AG10803 (cell line): ENCODE data around the gene KCNT2.

ENCODE experiments used
- DNase-seq: peaks from one replicate; pipeline ENCODE4 v3.0.0; 2010; ENCODE audit warnings: low read depth
- H3K4me3 ChIP-seq: 2 replicates; pipeline ENCODE4 v1.5.1; 2011; ENCODE audit warnings: mild to moderate bottlenecking, low read length, control low read depth
- CTCF ChIP-seq: conservative IDR thresholded peaks from 2 replicates; pipeline ENCODE4 v1.5.1; 2011; ENCODE audit warnings: mild to moderate bottlenecking, low read length, control low read depth, inconsistent platforms

Gene KCNT2

DNA sequence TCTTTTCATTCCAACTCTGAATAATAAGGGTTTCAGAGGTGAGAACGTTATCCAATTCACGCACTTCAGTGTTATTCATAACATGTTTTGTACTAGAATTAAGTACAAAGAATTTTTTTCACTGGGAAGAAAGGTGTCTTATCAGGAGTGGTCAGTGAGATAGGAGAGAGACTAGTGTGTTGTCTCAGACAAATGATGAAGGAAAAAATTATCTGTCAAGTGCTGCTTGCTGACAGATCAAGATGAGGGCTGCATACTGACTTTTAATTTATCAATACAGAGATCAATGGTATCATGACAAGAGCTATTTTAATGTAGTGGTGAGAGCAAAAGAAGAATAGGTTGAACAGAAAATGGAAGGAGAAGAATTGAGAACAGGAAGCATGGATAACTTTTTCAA is 402.4 kb downstream of the KCNT2 start:
- DNase-seq = no peak
- no peak for TF ChIP-seq CTCF

DNA sequence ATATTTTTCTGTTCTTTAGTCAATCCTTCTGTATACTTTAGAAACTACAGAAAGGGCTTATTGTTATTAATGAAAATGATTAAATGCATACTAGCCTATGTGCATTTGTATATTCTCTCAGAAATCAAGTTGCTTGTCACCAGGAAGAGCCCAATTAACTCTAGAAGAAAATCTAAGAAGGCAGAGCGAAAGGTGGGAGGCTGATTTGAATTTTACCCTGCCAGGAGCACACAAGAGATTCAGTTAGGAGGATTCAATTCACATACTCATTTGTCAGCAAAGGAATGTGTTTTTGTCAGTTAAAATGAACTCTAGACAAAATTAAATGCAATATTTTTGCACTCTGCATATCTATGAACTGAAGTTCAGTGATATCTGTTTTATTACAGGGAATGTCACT is 411.8 kb downstream of the KCNT2 start:
- H3K4me3 ChIP-seq = no peak overlapping the region
- no peak for DNase-seq
- TF ChIP-seq CTCF = no peak

More for the DNA sequence above, 402.4 kb downstream of the KCNT2 start:
- no peak overlapping the region for H3K4me3 ChIP-seq

GRCh38 chr1:196193896-196194559 is 414.2 kb downstream of the KCNT2 start:
- no peak overlapping the region for H3K4me3 ChIP-seq
- TF ChIP-seq CTCF = no peak
- DNase-seq = no peak

GRCh38 chr1:196183941-196184340 is 424.3 kb downstream of the KCNT2 start:
- no peak for TF ChIP-seq CTCF
- no peak overlapping the region for H3K4me3 ChIP-seq
- DNase-seq = no peak

DNA sequence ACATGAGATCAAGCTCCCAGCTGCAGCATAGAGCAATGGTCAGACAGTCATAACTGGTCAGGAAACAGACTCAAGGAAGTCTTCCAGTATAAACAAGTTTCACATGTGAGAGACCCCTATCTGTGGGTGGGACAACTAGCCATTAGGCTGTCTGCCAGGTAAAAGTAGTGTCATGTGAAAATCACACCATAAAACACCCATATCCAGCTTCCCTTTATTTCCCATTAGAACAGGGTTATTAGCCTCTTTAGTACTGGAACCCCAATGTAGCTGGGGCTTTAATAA is 426.7 kb downstream of the KCNT2 start:
- no peak for TF ChIP-seq CTCF
- no peak overlapping the region for H3K4me3 ChIP-seq

DNA sequence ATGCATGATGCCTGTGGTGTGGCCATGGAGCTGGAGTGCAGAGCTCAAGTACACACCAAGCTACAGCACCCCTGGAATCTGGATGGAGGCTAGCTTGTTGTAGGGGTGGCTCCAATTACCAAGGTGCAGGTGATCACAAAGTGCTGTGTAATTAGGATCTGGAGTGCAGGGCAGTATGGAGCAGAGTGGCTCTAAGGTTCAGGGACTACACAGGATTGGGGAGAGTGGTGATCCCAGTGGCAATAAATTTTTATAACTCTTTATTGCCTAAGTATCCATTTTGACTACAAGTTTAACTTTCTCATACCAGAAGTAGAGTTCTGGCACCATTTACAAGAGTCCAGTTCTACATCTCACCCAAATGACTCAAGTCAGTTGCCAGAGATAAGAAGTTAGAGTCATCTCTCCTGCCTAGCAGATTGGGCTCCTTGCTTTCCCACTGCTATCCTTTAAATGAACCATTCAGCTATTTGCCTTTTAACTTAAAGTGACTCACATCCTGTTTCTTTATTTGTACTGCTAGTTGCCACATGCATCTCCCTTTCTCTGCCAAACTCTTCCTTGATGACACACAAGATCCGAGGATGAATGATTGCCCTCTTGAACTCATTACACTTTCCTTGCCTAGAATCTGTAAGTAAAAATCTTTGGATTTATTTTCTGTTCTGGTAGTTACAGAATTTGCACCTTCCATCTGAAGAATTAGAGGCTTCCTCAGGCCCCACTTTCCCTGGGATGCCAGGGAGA is 427.2 kb downstream of the KCNT2 start:
- TF ChIP-seq CTCF = no peak
- no peak overlapping the region for H3K4me3 ChIP-seq
- peak; percentile 86 for DNase-seq

More for the DNA sequence above, 426.7 kb downstream of the KCNT2 start:
- DNase-seq = no peak

GRCh38 chr1:196178083-196178635 is 430.1 kb downstream of the KCNT2 start:
- TF ChIP-seq CTCF = no peak
- peak; percentile 31 for DNase-seq
- H3K4me3 ChIP-seq = no peak overlapping the region
